ENCODE data around the gene GNLY.

Gene GNLY

GRCh38 chr2:85690932-85691331 is 3.2 kb upstream of the GNLY start:
- no peak for DNase-seq

DNA sequence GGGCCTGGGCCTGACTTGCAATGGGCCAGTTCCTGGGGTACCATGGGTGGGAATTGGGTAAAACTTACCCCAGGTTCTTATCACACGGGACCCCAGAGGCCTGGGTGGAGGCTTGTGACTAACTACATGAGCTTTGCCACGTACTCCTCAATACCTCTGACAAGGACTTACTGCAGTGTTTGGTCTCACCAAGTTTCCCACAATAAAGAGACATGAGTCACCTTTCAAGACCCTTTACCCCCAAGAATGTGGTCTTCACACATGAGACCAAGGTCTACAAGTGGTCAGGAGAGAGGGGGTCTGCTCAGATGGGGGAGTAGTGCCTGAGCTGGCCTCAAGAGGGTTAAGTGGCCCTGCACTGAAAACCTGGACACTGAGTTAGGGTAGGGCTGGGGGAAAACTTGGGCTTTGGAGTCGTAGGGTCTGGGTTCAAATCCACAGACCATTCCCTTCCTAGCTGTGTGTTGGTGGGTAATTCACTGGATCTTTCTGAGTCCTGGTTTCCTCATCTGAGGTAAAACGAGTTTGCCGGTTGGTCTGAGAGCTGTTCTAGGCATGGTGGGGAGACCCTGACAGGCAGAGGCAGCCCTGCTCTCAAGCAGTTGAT is 2.0 kb upstream of the GNLY start:
- no peak for DNase-seq

DNA sequence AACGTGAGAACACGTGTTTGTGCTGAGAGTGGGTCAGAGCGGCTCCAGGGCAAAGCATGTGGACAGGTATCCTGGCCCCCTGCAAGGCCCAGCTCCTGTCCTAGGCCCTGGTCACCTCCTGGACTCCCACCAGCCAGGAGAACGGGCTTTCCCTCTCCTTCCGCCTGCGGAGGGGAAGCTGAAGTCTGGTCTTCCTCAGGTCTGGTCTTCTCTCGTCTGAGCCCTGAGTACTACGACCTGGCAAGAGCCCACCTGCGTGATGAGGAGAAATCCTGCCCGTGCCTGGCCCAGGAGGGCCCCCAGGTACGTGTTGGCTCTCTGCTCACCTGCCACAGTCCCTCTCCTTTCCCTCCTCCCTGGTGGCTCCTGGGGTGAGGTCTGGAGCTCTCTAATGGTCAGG is 963 bp downstream of the GNLY start:
- no peak for DNase-seq

GRCh38 chr2:85695691-85696668 is 1.8 kb downstream of the GNLY start:
- DNase-seq: no peak

DNA sequence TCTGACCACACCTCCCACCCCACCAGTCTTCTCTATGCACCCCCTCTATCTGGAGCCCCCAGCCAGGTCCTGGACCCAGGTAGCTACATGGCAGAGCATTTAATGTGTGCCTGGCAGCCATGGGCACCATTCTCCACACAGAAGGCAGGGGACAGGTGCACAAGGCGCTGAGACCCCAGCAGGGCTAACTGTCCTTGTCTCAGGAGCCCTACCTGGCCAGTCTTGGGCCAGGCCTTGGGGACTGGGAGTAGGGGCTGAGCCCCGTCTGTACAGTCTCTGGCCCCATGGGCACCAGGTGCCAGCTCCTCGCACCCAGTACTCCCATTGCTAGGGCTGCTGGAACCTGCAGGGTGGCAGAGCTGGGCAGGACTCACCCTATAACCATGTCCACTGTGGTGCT is 2.9 kb downstream of the GNLY start:
- no peak for DNase-seq

DNA sequence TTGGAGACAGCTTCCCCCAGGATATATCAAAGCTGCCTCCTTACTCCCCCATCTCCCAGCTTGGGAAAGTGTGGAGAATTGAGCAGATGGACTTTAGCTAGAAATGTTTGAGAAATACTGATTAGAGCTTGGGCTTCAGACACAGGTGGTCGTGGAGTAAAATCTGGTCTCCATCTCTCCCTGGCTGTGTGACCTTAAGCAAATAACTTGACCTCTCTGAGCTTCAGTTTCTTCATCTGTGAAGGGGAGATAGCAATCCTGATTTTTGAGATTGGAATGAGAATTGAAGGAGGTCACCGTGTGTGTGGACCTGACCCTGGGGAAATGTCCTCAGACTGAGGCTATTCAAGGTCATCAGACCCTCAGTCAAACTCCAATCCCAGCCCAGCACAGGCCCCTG is 3.6 kb downstream of the GNLY start:
- DNase-seq: no peak

DNA sequence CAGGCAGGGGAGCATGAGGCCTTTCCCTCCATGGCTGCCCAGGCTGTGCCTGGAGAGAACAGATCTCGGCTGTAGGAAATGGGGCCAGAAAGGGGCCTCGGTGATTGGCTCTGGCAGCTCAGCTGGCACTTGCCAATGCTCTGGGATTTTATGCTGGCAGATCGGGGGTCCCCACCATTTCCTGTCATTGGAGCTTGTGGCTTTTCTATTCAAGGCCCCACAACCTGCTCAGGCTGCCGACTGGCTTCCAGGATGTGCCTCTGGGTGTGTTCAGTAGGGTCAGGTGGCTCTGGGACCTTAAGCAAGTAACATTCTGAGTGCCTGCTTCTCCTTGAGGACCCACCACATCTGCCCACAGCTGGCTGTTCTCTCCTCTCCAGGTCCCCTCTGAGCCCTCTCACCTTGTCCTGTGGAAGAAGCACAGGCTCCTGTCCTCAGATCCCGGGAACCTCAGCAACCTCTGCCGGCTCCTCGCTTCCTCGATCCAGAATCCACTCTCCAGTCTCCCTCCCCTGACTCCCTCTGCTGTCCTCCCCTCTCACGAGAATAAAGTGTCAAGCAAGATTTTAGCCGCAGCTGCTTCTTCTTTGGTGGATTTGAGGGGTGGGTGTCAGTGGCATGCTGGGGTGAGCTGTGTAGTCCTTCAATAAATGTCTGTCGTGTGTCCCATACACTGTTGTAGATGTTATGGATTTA is 4.2 kb downstream of the GNLY start:
- DNase-seq: no peak

GRCh38 chr2:85698880-85699254 is 4.7 kb downstream of the GNLY start:
- DNase-seq: no peak

GRCh38 chr2:85699325-85699724 is 5.2 kb downstream of the GNLY start:
- no peak for DNase-seq

GRCh38 chr2:85702172-85702571 is 8.0 kb downstream of the GNLY start:
- DNase-seq: no peak

- no peak for DNase-seq
These were observed 8.6 kb downstream of the GNLY start for GRCh38 chr2:85702800-85703199.

DNA sequence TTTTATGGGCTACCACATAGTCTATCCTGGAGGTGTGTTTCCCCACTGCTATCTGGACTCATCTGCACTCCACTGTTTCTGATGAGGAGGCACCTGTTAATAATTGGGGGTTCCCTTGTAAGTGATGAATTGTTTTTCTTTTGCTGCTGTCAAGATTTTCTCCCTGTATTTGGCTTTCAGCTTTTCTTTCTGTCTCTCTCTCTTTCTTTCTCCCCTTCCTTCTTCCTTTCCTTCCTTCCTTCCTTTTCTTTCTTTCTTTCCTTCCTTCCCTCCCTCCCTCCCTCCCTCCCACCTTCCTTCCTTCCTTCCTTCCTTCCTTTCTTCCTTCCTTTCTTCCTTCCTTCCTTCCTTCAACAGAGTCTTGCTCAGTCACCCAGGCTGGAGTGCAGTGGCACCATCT is 9.2 kb downstream of the GNLY start:
- no peak for DNase-seq

DNA sequence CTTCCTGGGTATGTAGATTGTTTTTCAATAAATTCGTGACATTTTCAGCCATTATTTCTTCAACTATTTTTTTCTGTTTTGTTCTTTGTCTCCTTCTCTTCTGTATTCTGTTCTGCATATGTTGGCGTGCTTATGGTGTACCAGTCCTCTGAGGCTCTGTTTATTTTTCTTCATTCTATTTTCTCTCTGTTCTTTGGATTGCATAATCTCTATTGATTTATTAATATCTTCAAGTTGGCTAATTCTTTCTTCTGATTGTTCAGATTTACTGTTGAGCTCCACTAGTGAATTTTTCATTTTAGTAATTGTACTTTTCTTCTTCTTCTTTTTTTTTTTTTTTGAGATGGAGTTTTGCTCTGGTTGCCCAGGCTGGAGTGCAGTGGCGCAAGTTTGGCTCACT is 9.9 kb downstream of the GNLY start:
- no peak for DNase-seq

GRCh38 chr2:85704800-85705679 is 10.9 kb downstream of the GNLY start:
- DNase-seq: no peak

- no peak for DNase-seq
These were observed 11.5 kb downstream of the GNLY start for GRCh38 chr2:85705680-85706039.

- DNase-seq: no peak
These were observed 11.9 kb downstream of the GNLY start for GRCh38 chr2:85706063-85706462.

DNA sequence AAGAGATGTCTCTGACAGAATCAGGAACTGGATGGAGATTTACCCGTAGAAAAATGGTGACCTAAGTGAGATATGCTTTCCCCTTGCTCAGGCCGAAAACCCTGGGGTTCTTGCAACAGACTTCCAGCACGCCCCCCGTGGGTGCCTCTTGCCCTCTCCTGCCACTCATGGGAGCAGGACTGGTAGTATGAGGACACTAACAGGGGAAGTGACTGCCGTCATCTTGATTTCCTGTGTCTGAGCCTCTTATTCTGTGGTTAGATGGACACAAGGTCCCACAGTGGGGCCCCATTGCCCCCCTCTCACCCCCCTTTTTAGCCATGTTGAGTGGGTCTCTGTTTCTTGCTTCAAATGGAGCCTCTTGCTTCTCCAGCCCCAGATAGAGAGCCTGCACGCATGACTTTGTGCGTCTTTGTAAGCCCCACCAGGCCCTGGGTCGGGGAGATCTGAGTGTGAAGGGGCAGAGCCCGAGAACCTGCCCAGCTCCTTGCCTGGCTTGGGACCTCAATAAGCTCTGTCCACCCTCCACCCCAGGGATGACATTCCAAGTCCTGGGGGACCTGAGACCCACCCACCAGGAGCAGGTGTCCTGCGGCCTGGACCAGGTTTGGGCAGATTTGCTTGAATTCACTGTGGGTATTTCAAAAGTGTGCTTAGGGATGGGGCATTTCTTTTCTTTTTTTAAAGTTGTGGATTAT is 12.6 kb downstream of the GNLY start:
- DNase-seq: no peak

DNA sequence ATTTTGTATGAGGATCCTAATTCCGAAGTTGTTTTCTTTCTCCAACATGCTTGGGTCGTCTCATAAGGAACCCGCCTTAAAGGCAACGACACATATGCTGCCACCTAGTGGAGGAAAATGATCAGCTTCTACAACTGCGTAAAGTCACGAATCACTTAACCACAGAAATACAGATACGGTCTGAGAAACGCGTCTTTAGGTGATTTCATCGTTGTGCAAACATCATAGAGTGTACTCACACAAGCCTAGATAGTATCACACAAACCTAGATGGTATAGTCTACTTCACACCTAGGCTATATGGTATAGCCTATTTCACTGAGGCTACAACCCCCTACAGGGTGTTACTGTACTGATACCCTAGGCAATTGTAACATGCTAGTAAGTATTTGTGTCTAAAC is 13.1 kb downstream of the GNLY start:
- peak; percentile 40 to 55 for DNase-seq

DNA sequence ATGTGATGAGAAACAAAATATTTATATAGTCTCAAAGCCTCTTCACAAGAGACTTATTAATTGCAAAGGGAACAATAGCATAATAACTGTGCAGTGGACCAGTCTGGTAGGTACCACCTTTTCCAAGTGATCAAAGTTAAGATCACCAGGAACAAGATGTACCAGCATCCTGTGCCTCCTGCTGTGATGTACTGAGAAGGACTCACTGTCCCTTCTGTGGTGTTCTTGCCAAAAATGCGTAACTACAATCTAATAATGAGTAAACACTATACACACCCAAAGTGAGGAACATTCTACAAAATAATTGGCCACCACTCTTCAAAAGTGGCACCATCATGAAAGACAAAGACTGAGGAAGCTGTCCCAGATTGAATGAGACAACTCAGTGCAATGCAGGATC is 14.5 kb downstream of the GNLY start:
- DNase-seq: no peak

DNA sequence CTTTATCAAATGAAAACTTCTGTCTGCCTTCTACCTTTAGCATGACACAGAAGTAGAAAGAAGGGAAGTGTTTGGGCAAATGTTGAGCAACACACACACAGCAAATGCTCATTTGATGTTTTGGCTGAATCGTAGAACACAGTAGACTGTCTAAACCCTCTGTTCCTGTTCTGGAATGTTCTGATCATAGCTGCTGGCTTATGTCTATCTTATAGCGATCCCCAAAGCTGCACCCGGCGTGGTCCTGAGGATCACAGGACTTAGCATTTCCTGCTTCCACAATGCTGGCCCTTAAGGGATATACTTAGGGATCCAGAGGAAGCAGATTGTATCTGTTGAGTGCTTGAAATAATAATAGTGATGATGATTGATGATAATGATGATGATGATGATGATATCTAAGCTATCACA is 15.2 kb downstream of the GNLY start:
- no peak for DNase-seq

DNA sequence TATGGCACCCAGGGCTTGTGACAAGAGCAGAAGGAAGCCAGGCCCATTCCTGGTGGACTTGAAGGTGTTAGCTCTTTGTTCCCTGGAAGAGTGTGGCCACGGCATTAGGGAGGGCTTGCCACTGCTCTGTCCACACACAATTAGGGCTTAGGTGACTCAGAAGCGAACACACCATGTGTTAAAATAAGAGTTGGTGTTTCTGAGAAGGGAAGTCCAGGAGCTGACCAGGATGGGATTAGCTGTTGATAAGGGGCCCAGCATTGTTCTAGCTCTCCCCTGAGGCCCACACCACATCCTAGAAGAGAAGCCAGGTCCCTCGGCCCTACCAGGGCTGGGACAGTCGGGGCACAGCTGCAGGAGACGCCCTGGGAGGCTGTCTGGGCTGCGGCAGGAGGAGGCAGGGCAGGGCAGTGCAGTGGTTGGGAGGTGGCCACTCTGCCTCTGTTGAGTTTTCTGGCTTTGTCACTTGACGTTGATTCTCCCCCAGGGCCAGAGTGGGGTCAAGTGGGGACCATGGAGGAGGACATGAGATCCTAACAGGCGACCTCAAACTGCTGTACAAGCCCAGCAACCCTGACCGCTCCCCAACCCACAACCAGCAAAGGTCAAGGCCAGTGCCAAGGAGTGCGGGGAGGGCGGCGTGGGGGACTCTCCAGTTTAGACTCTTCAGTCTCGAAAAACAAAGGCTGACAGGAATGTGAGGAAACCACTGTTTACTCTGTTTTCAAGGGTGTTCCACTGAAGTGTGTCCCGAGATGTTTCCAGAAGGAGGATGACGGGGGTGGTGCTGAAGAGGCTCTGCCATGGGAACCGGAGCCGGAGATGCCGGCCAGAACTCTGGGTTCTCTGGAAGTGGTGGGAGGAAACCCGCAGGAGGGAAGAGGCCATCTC is 16.8 kb downstream of the GNLY start:
- no peak for DNase-seq

Measured in activated CD4-positive, alpha-beta T cell treated with anti-CD3 and anti-CD28 coated beads, Interleukin-2, amount 50 U/mL, for 48 hours (primary cell).